Measurements from ENCODE around the gene RUFY1. TPM values are rescaled to one million over a fixed set of nuclear protein-coding genes. Genes with fewer than 3 reads are reported as not detected.
A peak's percentile ranks its signal among the peaks of the same experiment; 100 is the strongest.

The RUFY1 gene
- total and polyA plus RNA-seq, 2 of the 13 experiments (the other 11 are each of a cell fraction or from before 2014, with no cell fraction given): 19.9 to 31.9 TPM

DNA sequence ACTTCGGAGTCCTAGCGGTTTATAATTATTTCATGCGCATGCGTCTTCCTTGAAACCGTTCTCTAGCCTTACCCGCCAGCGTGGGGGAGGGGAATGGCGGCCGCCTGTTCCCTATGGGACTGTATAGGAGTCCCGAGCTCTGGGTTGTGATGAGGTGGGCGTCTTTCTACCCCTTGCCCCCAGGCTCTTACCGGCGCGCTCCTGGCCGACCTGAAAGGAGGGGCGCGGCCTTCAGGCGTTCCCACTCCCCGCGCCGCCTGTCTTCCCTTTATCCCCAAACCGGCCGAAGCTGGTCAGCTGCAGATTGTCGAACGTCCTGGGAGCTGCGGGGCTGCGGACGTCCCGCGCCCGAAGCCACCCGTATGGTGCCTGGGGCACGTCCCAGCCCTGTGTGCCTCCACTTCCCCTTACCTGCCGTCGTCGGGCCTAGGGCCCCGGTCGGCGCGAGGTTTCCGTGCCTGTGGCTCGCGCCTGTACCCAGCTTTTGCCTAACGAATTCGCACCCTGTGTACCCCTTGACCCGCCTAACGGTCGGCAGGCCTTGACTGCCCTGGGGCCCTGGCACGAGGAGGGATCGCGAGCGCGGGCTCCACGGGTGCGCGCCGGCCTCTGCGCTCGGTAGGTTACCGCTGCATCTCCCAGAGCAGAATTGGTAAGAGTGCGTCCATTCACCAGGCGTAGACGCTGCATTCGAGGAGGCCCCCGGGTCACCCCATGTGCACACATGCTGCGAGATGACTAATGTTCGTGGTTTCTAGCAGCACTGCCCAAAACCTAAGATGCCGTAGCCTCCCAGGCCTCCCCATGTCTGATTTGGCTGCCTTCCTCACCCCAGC, 73.8 kb downstream of the RUFY1 start (continued):
- TF ChIP-seq KLF6 (CRISPR knock-in tag; IDR thresholded peaks at IDR 0.05) (0 out of 2 replicates have a peak, but pooled peaks have one; percentile 22), ZNF614 (CRISPR knock-in tag; IDR thresholded peaks at IDR 0.05; ENCODE audit: borderline replicate concordance) (peak; percentile 15; the same call in 1 of the 2 replicates), ZSCAN12 (CRISPR knock-in tag; IDR thresholded peaks at IDR 0.05) (0 out of 2 replicates have a peak, but pooled peaks have one; percentile 31), ZKSCAN8 (CRISPR knock-in tag; IDR thresholded peaks at IDR 0.05; ENCODE audit: borderline replicate concordance) (no peak), ZNF282 (IDR thresholded peaks at IDR 0.05; ENCODE audit: partially characterized antibody) (no peak), TAF1 (CRISPR knock-in tag; IDR thresholded peaks at IDR 0.05) (peak; percentile 72; the same call in 1 of the 2 replicates), MEIS1 (CRISPR knock-in tag; IDR thresholded peaks at IDR 0.05; ENCODE audit: borderline replicate concordance) (peak; percentile 60), HNF4A (CRISPR knock-in tag; IDR thresholded peaks at IDR 0.05) (peak; percentile 33; the same call in 1 of the 2 replicates), NCOA2 (CRISPR knock-in tag; IDR thresholded peaks at IDR 0.05) (0 out of 2 replicates have a peak, but pooled peaks have one; percentile 6), ZNF446 (CRISPR knock-in tag; IDR thresholded peaks at IDR 0.05) (peak; percentile 88; the same call in 1 of the 2 replicates), SIN3A (IDR thresholded peaks at IDR 0.05; ENCODE audit: borderline replicate concordance, low read depth, low read length) (peak; percentile 58; the same call in 1 of the 2 replicates), ZNF432 (CRISPR knock-in tag; IDR thresholded peaks at IDR 0.05; ENCODE audit: borderline replicate concordance) (0 out of 2 replicates have a peak, but pooled peaks have one; percentile 13), ZNF7 (CRISPR knock-in tag; IDR thresholded peaks at IDR 0.05) (no peak), SMYD3 (CRISPR knock-in tag; IDR thresholded peaks at IDR 0.05) (no peak), ZSCAN29 (CRISPR knock-in tag; conservative IDR thresholded peaks at IDR 0.05) (peak; percentile 83; the same call in 1 of the 2 replicates), SPEN (CRISPR knock-in tag; IDR thresholded peaks at IDR 0.05; ENCODE audit: low read depth) (peak; percentile 62; the same call in 1 of the 2 replicates), ZKSCAN1 (IDR thresholded peaks at IDR 0.05; ENCODE audit: low read length) (no peak), PHF8 (CRISPR knock-in tag; IDR thresholded peaks at IDR 0.05) (peak; percentile 72), GTF2F1 (IDR thresholded peaks at IDR 0.05; ENCODE audit: low read length) (no peak), MTA1 (CRISPR knock-in tag; IDR thresholded peaks at IDR 0.05; ENCODE audit: borderline replicate concordance) (peak; percentile 74; the same call in 1 of the 2 replicates)
- TF ChIP-seq, protein P1, sequence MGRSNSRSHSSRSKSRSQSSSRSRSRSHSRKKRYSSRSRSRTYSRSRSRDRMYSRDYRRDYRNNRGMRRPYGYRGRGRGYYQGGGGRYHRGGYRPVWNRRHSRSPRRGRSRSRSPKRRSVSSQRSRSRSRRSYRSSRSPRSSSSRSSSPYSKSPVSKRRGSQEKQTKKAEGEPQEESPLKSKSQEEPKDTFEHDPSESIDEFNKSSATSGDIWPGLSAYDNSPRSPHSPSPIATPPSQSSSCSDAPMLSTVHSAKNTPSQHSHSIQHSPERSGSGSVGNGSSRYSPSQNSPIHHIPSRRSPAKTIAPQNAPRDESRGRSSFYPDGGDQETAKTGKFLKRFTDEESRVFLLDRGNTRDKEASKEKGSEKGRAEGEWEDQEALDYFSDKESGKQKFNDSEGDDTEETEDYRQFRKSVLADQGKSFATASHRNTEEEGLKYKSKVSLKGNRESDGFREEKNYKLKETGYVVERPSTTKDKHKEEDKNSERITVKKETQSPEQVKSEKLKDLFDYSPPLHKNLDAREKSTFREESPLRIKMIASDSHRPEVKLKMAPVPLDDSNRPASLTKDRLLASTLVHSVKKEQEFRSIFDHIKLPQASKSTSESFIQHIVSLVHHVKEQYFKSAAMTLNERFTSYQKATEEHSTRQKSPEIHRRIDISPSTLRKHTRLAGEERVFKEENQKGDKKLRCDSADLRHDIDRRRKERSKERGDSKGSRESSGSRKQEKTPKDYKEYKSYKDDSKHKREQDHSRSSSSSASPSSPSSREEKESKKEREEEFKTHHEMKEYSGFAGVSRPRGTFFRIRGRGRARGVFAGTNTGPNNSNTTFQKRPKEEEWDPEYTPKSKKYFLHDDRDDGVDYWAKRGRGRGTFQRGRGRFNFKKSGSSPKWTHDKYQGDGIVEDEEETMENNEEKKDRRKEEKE (IDR thresholded peaks at IDR 0.05): no peak
- TF ChIP-seq, protein P2, sequence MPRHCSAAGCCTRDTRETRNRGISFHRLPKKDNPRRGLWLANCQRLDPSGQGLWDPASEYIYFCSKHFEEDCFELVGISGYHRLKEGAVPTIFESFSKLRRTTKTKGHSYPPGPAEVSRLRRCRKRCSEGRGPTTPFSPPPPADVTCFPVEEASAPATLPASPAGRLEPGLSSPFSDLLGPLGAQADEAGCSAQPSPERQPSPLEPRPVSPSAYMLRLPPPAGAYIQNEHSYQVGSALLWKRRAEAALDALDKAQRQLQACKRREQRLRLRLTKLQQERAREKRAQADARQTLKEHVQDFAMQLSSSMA (CRISPR knock-in tag; IDR thresholded peaks at IDR 0.05): peak; percentile 85; the same call in 1 of the 2 replicates
- TF ChIP-seq, protein P3, sequence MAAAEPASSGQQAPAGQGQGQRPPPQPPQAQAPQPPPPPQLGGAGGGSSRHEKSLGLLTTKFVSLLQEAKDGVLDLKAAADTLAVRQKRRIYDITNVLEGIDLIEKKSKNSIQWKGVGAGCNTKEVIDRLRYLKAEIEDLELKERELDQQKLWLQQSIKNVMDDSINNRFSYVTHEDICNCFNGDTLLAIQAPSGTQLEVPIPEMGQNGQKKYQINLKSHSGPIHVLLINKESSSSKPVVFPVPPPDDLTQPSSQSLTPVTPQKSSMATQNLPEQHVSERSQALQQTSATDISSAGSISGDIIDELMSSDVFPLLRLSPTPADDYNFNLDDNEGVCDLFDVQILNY (CRISPR knock-in tag; conservative IDR thresholded peaks at IDR 0.05): no peak
- TF ChIP-seq, protein P4, sequence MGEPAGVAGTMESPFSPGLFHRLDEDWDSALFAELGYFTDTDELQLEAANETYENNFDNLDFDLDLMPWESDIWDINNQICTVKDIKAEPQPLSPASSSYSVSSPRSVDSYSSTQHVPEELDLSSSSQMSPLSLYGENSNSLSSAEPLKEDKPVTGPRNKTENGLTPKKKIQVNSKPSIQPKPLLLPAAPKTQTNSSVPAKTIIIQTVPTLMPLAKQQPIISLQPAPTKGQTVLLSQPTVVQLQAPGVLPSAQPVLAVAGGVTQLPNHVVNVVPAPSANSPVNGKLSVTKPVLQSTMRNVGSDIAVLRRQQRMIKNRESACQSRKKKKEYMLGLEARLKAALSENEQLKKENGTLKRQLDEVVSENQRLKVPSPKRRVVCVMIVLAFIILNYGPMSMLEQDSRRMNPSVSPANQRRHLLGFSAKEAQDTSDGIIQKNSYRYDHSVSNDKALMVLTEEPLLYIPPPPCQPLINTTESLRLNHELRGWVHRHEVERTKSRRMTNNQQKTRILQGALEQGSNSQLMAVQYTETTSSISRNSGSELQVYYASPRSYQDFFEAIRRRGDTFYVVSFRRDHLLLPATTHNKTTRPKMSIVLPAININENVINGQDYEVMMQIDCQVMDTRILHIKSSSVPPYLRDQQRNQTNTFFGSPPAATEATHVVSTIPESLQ (CRISPR knock-in tag; conservative IDR thresholded peaks at IDR 0.05): no peak
